ENCODE data around the gene KCNMB2. TPM values are rescaled to one million over a fixed set of nuclear protein-coding genes. Genes with fewer than 3 reads are reported as not detected.

Gene KCNMB2
- total RNA-seq, 1 experiment from 2014 or later = not detected

DNA sequence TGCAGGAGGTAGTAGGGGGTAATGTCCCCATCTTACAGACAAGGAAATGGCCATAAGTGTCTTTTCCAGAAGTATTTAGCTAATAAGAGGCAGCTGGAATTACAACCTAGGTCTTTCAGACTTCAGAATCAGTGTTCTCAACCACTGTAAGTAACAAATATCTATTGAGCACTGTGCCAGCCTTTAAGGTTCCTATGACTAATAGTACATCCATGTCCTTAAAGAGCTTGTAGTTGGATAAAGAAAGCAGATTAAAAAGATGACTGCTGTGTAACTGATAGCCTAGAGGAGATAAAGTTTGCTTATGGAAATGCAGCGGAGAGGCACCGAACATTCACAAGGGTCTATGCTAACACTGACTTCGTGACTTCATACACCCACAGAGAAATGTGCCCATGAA, 136.0 kb downstream of the KCNMB2 start (continued):
- TF ChIP-seq, protein P1, sequence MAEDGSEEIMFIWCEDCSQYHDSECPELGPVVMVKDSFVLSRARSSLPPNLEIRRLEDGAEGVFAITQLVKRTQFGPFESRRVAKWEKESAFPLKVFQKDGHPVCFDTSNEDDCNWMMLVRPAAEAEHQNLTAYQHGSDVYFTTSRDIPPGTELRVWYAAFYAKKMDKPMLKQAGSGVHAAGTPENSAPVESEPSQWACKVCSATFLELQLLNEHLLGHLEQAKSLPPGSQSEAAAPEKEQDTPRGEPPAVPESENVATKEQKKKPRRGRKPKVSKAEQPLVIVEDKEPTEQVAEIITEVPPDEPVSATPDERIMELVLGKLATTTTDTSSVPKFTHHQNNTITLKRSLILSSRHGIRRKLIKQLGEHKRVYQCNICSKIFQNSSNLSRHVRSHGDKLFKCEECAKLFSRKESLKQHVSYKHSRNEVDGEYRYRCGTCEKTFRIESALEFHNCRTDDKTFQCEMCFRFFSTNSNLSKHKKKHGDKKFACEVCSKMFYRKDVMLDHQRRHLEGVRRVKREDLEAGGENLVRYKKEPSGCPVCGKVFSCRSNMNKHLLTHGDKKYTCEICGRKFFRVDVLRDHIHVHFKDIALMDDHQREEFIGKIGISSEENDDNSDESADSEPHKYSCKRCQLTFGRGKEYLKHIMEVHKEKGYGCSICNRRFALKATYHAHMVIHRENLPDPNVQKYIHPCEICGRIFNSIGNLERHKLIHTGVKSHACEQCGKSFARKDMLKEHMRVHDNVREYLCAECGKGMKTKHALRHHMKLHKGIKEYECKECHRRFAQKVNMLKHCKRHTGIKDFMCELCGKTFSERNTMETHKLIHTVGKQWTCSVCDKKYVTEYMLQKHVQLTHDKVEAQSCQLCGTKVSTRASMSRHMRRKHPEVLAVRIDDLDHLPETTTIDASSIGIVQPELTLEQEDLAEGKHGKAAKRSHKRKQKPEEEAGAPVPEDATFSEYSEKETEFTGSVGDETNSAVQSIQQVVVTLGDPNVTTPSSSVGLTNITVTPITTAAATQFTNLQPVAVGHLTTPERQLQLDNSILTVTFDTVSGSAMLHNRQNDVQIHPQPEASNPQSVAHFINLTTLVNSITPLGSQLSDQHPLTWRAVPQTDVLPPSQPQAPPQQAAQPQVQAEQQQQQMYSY (CRISPR knock-in tag; IDR thresholded peaks at IDR 0.05) = no peak
- TF ChIP-seq ZNF671 (CRISPR knock-in tag; IDR thresholded peaks at IDR 0.05) = no peak
- no peak for TF ChIP-seq CREM (CRISPR knock-in tag; IDR thresholded peaks at IDR 0.05)
- TF ChIP-seq ZNF263 (CRISPR knock-in tag; IDR thresholded peaks at IDR 0.05; ENCODE audit: low read depth) = no peak
- no peak for TF ChIP-seq FOXK1 (CRISPR knock-in tag; IDR thresholded peaks at IDR 0.05)

DNA sequence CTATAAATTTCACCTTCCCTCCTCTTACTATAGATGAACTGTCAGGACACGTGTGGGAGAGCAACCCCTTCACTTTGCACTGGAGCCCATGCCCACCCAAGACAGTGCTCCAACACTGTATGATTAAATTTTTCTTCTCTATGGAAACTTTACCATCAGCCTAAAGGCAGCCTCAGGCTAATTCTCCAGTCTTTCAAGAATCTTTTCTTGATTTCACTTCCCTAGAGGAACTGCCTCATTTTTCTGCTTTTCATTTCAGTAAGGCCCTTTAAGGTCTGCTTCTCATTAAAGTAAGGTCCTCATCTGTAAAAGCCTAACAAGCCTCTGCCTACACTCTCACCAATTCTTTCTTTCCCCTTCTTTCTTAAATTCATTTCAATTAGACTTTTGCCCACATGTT, 137.3 kb downstream of the KCNMB2 start:
- POLR2A ChIA-PET = no interaction called here
- CTCF ChIA-PET = no interaction called here
- H3K4me1 Mint-ChIP-seq = peaks cover 8% of the 10 kb centered on the region
- no peak overlapping the region for H3K4me3 Mint-ChIP-seq
- H3K36me3 Mint-ChIP-seq = no peaks in the 10 kb centered on the region
- no peaks in the 10 kb centered on the region for H3K9me3 Mint-ChIP-seq
- no peak for DNase-seq (ENCODE audit: low spot score)
- H3K27ac Mint-ChIP-seq = no peak overlapping the region
- ATAC-seq = no peak
- H3K27me3 Mint-ChIP-seq (ENCODE audit: low read depth) = no peaks in the 10 kb centered on the region
- TF ChIP-seq, protein P1 (CRISPR knock-in tag; IDR thresholded peaks at IDR 0.05) = no peak
- TF ChIP-seq, protein P2, sequence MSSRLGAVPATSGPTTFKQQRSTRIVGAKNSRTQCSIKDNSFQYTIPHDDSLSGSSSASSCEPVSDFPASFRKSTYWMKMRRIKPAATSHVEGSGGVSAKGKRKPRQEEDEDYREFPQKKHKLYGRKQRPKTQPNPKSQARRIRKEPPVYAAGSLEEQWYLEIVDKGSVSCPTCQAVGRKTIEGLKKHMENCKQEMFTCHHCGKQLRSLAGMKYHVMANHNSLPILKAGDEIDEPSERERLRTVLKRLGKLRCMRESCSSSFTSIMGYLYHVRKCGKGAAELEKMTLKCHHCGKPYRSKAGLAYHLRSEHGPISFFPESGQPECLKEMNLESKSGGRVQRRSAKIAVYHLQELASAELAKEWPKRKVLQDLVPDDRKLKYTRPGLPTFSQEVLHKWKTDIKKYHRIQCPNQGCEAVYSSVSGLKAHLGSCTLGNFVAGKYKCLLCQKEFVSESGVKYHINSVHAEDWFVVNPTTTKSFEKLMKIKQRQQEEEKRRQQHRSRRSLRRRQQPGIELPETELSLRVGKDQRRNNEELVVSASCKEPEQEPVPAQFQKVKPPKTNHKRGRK (CRISPR knock-in tag; IDR thresholded peaks at IDR 0.05; ENCODE audit: borderline replicate concordance) = no peak
- TF ChIP-seq TEAD1 (CRISPR knock-in tag; IDR thresholded peaks at IDR 0.05) = no peak
- TF ChIP-seq PRRX2 (CRISPR knock-in tag; IDR thresholded peaks at IDR 0.05) = no peak
- TF ChIP-seq ZNF317 (CRISPR knock-in tag; IDR thresholded peaks at IDR 0.05; ENCODE audit: borderline replicate concordance, low read depth) = no peak
- TF ChIP-seq, protein P3, sequence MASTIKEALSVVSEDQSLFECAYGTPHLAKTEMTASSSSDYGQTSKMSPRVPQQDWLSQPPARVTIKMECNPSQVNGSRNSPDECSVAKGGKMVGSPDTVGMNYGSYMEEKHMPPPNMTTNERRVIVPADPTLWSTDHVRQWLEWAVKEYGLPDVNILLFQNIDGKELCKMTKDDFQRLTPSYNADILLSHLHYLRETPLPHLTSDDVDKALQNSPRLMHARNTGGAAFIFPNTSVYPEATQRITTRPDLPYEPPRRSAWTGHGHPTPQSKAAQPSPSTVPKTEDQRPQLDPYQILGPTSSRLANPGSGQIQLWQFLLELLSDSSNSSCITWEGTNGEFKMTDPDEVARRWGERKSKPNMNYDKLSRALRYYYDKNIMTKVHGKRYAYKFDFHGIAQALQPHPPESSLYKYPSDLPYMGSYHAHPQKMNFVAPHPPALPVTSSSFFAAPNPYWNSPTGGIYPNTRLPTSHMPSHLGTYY (CRISPR knock-in tag; IDR thresholded peaks at IDR 0.05) = no peak
- TF ChIP-seq, protein P4, sequence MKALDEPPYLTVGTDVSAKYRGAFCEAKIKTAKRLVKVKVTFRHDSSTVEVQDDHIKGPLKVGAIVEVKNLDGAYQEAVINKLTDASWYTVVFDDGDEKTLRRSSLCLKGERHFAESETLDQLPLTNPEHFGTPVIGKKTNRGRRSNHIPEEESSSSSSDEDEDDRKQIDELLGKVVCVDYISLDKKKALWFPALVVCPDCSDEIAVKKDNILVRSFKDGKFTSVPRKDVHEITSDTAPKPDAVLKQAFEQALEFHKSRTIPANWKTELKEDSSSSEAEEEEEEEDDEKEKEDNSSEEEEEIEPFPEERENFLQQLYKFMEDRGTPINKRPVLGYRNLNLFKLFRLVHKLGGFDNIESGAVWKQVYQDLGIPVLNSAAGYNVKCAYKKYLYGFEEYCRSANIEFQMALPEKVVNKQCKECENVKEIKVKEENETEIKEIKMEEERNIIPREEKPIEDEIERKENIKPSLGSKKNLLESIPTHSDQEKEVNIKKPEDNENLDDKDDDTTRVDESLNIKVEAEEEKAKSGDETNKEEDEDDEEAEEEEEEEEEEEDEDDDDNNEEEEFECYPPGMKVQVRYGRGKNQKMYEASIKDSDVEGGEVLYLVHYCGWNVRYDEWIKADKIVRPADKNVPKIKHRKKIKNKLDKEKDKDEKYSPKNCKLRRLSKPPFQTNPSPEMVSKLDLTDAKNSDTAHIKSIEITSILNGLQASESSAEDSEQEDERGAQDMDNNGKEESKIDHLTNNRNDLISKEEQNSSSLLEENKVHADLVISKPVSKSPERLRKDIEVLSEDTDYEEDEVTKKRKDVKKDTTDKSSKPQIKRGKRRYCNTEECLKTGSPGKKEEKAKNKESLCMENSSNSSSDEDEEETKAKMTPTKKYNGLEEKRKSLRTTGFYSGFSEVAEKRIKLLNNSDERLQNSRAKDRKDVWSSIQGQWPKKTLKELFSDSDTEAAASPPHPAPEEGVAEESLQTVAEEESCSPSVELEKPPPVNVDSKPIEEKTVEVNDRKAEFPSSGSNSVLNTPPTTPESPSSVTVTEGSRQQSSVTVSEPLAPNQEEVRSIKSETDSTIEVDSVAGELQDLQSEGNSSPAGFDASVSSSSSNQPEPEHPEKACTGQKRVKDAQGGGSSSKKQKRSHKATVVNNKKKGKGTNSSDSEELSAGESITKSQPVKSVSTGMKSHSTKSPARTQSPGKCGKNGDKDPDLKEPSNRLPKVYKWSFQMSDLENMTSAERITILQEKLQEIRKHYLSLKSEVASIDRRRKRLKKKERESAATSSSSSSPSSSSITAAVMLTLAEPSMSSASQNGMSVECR (CRISPR knock-in tag; IDR thresholded peaks at IDR 0.05; ENCODE audit: borderline replicate concordance) = no peak
- TF ChIP-seq SOX15 (CRISPR knock-in tag; IDR thresholded peaks at IDR 0.05) = no peak
- TF ChIP-seq, protein P5, sequence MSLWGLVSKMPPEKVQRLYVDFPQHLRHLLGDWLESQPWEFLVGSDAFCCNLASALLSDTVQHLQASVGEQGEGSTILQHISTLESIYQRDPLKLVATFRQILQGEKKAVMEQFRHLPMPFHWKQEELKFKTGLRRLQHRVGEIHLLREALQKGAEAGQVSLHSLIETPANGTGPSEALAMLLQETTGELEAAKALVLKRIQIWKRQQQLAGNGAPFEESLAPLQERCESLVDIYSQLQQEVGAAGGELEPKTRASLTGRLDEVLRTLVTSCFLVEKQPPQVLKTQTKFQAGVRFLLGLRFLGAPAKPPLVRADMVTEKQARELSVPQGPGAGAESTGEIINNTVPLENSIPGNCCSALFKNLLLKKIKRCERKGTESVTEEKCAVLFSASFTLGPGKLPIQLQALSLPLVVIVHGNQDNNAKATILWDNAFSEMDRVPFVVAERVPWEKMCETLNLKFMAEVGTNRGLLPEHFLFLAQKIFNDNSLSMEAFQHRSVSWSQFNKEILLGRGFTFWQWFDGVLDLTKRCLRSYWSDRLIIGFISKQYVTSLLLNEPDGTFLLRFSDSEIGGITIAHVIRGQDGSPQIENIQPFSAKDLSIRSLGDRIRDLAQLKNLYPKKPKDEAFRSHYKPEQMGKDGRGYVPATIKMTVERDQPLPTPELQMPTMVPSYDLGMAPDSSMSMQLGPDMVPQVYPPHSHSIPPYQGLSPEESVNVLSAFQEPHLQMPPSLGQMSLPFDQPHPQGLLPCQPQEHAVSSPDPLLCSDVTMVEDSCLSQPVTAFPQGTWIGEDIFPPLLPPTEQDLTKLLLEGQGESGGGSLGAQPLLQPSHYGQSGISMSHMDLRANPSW (CRISPR knock-in tag; conservative IDR thresholded peaks at IDR 0.05; ENCODE audit: low read depth) = no peak
- no peak for TF ChIP-seq ZBTB21 (CRISPR knock-in tag; IDR thresholded peaks at IDR 0.05; ENCODE audit: borderline replicate concordance)
- TF ChIP-seq SP1 (CRISPR knock-in tag; conservative IDR thresholded peaks at IDR 0.05) = no peak
